ENCODE results near the gene FOXA3. TPM values are rescaled to one million over a fixed set of nuclear protein-coding genes. Genes with fewer than 3 reads are reported as not detected.

Gene FOXA3
- total and polyA plus RNA-seq, 2 of the 4 experiments (the other 2 are of a cell fraction) = not detected

DNA sequence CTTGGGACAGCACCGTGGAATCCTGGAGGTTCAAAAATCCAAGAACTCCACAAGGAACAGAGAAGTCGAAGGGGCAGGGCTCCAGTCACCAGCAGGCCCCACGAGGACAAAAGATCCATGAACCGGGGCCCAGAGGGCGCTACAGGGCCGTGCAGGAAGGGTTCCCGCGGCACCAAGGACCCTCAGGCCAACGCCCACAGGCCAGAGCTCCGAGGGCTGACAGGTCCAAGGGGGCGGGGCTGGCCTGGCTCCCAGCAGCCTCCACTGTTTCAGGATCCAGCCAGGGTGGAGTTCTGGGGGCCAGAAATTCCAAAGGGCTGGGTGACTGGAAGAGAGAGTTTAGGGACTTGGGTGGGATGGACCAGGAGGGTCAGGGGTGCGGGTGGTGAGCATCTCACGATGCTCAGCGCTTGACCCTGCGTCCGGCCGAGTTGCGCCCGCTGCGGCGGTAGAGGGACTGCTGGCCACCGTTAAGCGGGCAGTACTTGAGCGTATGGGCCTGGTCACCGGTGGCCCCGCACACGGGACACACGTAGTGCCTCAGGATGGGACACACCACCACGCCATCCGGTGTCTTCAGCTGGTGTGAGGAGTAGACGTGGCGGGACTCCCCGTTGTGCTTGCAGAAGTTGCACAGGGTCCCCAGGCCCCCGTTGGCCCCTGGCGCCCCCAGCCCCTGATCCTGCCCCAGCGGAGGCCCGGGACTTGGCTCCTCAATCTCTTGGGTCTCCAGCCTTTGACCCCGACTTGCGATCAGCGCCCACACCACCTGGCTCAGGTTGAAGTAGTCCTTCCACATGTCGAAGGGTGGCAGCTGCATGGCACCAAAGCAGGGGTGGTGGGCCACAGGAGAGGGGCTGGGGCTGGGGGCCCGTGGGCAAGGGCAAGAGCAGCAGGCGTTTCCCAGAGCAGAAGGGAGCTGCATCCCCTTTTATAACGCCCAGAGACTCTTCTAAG is 50.0 kb downstream of the FOXA3 start, which contains the start of gene NANOS2 (continued):
- TF ChIP-seq RAD21 (IDR thresholded peaks at IDR 0.05; ENCODE audit: low read length) = no peak

DNA sequence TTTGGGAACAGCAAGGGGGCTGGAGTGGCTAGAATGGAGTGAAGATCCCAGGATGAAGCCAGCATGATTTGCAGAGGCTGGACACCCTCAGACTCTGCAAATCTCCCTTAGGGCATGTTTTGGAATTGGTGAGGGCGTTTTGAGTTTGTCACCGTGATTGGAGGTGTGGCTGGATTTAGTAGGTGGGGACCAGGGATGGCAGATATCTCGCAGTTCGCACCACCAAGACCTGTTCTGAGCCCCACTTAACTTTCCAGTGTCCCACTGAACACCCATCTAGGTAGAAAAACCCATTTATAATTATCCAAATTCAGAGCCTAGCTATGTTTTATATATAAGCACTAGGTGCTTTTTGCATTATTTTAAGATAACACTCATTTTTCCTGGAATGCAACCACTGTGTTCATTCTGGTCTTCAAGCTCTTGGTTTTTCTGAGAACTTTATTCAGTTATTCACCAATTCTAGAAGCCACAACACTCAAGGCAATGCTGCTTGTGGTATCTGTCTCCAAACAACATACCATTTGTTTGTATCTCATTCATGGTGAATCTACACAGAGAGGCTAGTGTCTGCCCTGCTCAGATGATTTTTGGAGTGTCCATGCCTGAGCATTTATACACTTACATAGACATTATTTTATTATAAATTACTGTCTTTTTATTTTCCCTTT is 53.4 kb downstream of the FOXA3 start:
- Histone ChIP-seq H3K79me1 (ENCODE audit: low read depth in 1 of 2, low read length in 2 of 2) (no peaks in the 10 kb centered on the region), H2AFZ (replicated peaks; ENCODE audit: low read length, poor library complexity) (no peak overlapping the region), H3K4me3 (ENCODE audit: insufficient read depth, low read depth, low read length) (no peak overlapping the region), H3K4me1 (ENCODE audit: control insufficient read depth, insufficient read depth, low read length) (no peaks in the 10 kb centered on the region), H3K36me3 (ENCODE audit: control insufficient read depth, insufficient read depth, low read length) (no peaks in the 10 kb centered on the region), H2BK5ac (ENCODE audit: low read depth, low read length, poor library complexity, severe bottlenecking) (no peak overlapping the region), H2AK9ac (replicated peaks; ENCODE audit: low read depth, low read length, poor library complexity) (no peak overlapping the region), H2AK5ac (ENCODE audit: low read depth, low read length) (no peak overlapping the region), H3K23ac (ENCODE audit: low read depth, low read length) (no peak overlapping the region), H3K4ac (ENCODE audit: low read depth, low read length) (no peak overlapping the region), H4K5ac (ENCODE audit: low read depth, low read length) (no peak overlapping the region), H2BK15ac (ENCODE audit: low read depth, low read length) (no peak overlapping the region), H3K9me3 (ENCODE audit: control insufficient read depth, insufficient read depth, low read length) (no peaks in the 10 kb centered on the region), H3K9me1 (ENCODE audit: insufficient read depth, low read length) (peaks cover 3% of the 10 kb centered on the region; the same call in 1 of the 2 replicates), H2BK20ac (ENCODE audit: low read depth, low read length) (no peak overlapping the region), H4K20me1 (ENCODE audit: insufficient read depth, low read length) (no peaks in the 10 kb centered on the region), H2BK120ac (ENCODE audit: low read depth, low read length) (no peak overlapping the region), H3K27ac (ENCODE audit: insufficient read depth, low read length) (no peak overlapping the region), H3K18ac (ENCODE audit: low read depth, low read length) (no peak overlapping the region), H3K9ac (ENCODE audit: low read depth, low read length) (no peak overlapping the region), H3K4me2 (ENCODE audit: low read depth, low read length) (no peak overlapping the region), H3K14ac (replicated peaks; ENCODE audit: low read depth, low read length) (no peak overlapping the region), H3K27me3 (ENCODE audit: control insufficient read depth, insufficient read depth, low read length) (peaks cover 38% of the 10 kb centered on the region), H4K91ac (ENCODE audit: insufficient read depth, low read depth, low read length) (no peak overlapping the region), H4K8ac (ENCODE audit: low read depth in 2 of 2, low read length in 2 of 2) (no peak overlapping the region), H3K56ac (ENCODE audit: extremely low read depth, insufficient read depth, low read length) (no peak overlapping the region)
- WGBS, 2 experiments (ENCODE audit: extremely low coverage in 2 of 2, insufficient read length in 1 of 2) = no CpG with 5 or more reads among the region's 4 CpGs
- no TSS peak for BruUV-seq (replicated peaks)
- ATAC-seq (ENCODE audit: low read depth) (no peak), DNase-seq (no peak)
- intact Hi-C loops (cut with micrococcal nuclease) (no loop called here), dilution Hi-C loops (cut with HindIII; ENCODE audit: low sequenced_read_pairs, unreplicated experiment) (no loop called here), in situ Hi-C loops (cut with MboI; ENCODE audit: low sequenced_read_pairs) (no loop called here)
- ChIA-PET POLR2A (ENCODE audit: unreplicated experiment) (no interaction called here), CTCF (no interaction called here)
- TF ChIP-seq RFX5 (IDR thresholded peaks at IDR 0.05; ENCODE audit: low read depth, low read length) (no peak), NFE2L2 (IDR thresholded peaks at IDR 0.05; ENCODE audit: low read depth, low read length) (no peak), FOS (IDR thresholded peaks at IDR 0.05; ENCODE audit: low read depth, low read length) (no peak), RCOR1 (IDR thresholded peaks at IDR 0.05; ENCODE audit: insufficient replicate concordance, low read length) (no peak), MAFK (IDR thresholded peaks at IDR 0.05; ENCODE audit: low read depth, low read length) (no peak), POLR2A (IDR thresholded peaks at IDR 0.05; ENCODE audit: low read depth, low read length) (no peak), BHLHE40 (IDR thresholded peaks at IDR 0.05; ENCODE audit: low read depth, low read length) (no peak)
- TF ChIP-seq, protein P1, sequence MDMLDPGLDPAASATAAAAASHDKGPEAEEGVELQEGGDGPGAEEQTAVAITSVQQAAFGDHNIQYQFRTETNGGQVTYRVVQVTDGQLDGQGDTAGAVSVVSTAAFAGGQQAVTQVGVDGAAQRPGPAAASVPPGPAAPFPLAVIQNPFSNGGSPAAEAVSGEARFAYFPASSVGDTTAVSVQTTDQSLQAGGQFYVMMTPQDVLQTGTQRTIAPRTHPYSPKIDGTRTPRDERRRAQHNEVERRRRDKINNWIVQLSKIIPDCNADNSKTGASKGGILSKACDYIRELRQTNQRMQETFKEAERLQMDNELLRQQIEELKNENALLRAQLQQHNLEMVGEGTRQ (IDR thresholded peaks at IDR 0.05; ENCODE audit: low read depth, low read length) = no peak
- TF ChIP-seq, protein P2, sequence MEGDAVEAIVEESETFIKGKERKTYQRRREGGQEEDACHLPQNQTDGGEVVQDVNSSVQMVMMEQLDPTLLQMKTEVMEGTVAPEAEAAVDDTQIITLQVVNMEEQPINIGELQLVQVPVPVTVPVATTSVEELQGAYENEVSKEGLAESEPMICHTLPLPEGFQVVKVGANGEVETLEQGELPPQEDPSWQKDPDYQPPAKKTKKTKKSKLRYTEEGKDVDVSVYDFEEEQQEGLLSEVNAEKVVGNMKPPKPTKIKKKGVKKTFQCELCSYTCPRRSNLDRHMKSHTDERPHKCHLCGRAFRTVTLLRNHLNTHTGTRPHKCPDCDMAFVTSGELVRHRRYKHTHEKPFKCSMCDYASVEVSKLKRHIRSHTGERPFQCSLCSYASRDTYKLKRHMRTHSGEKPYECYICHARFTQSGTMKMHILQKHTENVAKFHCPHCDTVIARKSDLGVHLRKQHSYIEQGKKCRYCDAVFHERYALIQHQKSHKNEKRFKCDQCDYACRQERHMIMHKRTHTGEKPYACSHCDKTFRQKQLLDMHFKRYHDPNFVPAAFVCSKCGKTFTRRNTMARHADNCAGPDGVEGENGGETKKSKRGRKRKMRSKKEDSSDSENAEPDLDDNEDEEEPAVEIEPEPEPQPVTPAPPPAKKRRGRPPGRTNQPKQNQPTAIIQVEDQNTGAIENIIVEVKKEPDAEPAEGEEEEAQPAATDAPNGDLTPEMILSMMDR (conservative IDR thresholded peaks at IDR 0.05; ENCODE audit: low read depth, low read length) = no peak
- TF ChIP-seq, protein P3, sequence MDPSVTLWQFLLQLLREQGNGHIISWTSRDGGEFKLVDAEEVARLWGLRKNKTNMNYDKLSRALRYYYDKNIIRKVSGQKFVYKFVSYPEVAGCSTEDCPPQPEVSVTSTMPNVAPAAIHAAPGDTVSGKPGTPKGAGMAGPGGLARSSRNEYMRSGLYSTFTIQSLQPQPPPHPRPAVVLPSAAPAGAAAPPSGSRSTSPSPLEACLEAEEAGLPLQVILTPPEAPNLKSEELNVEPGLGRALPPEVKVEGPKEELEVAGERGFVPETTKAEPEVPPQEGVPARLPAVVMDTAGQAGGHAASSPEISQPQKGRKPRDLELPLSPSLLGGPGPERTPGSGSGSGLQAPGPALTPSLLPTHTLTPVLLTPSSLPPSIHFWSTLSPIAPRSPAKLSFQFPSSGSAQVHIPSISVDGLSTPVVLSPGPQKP (IDR thresholded peaks at IDR 0.05; ENCODE audit: borderline replicate concordance, low read depth, low read length) = no peak

Measured in IMR-90 (cell line).